Measurements from ENCODE around the gene EPB41.

The EPB41 gene

DNA sequence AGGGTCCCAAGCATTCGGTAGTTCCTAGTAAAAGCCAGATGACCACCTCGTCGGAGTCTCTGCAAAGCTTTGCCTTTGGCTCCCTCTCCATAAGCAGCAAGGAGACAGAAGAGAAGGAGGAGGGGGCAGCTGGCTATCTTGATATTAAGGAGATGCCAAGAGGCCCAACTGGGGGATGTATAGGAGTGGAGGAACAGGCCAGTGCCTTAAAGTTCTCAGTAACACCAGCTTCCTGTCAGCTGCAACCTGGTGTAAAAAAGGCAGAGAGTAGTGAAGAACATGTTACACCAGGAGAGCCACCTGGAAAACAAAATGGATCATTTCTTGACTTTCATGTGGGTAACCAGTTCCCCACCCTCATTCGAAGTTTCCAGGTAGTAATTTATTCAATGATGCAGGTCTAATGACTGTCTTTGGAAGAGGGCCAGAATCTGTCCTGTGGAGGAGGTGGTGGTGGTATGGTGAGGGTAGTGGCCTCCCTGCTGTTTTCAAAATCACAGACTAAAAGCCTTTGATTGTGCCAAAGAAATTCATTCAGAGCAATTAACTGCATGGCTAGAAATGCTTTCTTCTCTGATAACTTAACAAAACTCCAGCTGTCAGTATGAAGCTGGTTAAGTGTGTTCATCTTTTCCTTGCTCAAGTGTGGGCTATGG lies 182.0 kb downstream of the EPB41 start:
- Histone ChIP-seq H3K27ac (ENCODE audit: extremely low read depth, low read depth, low read length) (peak overlapping the region; percentile 24; the same call in 1 of the 2 replicates), H3K36me3 (ENCODE audit: control insufficient read depth in 2 of 2, insufficient read depth in 1 of 2, low read length in 2 of 2) (peaks cover 4 to 39% of the 10 kb centered on the region in 2 experiments; a peak in 2 of 3 replicates), H3K4me1 (ENCODE audit: control insufficient read depth, insufficient read depth, low read length) (peaks cover 11% of the 10 kb centered on the region), H3K4me3 (ENCODE audit: low read depth, low read length) (no peak overlapping the region), H3K9me3 (ENCODE audit: control insufficient read depth, insufficient read depth, low read depth, low read length) (no peaks in the 10 kb centered on the region)
- ChIA-PET CTCF (interaction anchor here (1.4 kb wide), 1 partner anchor 214 kb away, joined by 3 read pairs; no protein-coding TSS in a partner anchor), POLR2A (no interaction called here)
- no peak for TF ChIP-seq ZBTB21 (tag by site-specific recombination; IDR thresholded peaks at IDR 0.05)
- TF ChIP-seq SETDB1 (IDR thresholded peaks at IDR 0.05; ENCODE audit: insufficient read length, low read length): no peak
- TF ChIP-seq ZNF639 (tag by site-specific recombination; IDR thresholded peaks at IDR 0.05): no peak
- peak; percentile 89 for TF ChIP-seq ZIC2 (tag by site-specific recombination; IDR thresholded peaks at IDR 0.05)
- no peak for TF ChIP-seq ZFP69B (tag by site-specific recombination; IDR thresholded peaks at IDR 0.05)
- no peak for TF ChIP-seq SALL2 (tag by site-specific recombination; IDR thresholded peaks at IDR 0.05; ENCODE audit: borderline replicate concordance)
- TF ChIP-seq, protein P1, sequence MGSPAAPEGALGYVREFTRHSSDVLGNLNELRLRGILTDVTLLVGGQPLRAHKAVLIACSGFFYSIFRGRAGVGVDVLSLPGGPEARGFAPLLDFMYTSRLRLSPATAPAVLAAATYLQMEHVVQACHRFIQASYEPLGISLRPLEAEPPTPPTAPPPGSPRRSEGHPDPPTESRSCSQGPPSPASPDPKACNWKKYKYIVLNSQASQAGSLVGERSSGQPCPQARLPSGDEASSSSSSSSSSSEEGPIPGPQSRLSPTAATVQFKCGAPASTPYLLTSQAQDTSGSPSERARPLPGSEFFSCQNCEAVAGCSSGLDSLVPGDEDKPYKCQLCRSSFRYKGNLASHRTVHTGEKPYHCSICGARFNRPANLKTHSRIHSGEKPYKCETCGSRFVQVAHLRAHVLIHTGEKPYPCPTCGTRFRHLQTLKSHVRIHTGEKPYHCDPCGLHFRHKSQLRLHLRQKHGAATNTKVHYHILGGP (tag by site-specific recombination; IDR thresholded peaks at IDR 0.05): no peak
- no peak for TF ChIP-seq SP3 (tag by site-specific recombination; IDR thresholded peaks at IDR 0.05)
- TF ChIP-seq, protein P2, sequence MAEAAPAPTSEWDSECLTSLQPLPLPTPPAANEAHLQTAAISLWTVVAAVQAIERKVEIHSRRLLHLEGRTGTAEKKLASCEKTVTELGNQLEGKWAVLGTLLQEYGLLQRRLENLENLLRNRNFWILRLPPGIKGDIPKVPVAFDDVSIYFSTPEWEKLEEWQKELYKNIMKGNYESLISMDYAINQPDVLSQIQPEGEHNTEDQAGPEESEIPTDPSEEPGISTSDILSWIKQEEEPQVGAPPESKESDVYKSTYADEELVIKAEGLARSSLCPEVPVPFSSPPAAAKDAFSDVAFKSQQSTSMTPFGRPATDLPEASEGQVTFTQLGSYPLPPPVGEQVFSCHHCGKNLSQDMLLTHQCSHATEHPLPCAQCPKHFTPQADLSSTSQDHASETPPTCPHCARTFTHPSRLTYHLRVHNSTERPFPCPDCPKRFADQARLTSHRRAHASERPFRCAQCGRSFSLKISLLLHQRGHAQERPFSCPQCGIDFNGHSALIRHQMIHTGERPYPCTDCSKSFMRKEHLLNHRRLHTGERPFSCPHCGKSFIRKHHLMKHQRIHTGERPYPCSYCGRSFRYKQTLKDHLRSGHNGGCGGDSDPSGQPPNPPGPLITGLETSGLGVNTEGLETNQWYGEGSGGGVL (tag by site-specific recombination; IDR thresholded peaks at IDR 0.05): peak; percentile 66
- no peak for TF ChIP-seq ZNF404 (tag by site-specific recombination; IDR thresholded peaks at IDR 0.05)
- no peak for TF ChIP-seq ZNF544 (tag by site-specific recombination; IDR thresholded peaks at IDR 0.05)
- no peak for TF ChIP-seq ZNF654 (tag by site-specific recombination; IDR thresholded peaks at IDR 0.05; ENCODE audit: low read depth)
- no peak for TF ChIP-seq ZNF121 (tag by site-specific recombination; IDR thresholded peaks at IDR 0.05)
- no peak for TF ChIP-seq ZNF138 (tag by site-specific recombination; IDR thresholded peaks at IDR 0.05; ENCODE audit: borderline replicate concordance)
- TF ChIP-seq GLIS1 (tag by site-specific recombination; IDR thresholded peaks at IDR 0.05): no peak
- TF ChIP-seq ZNF843 (tag by site-specific recombination; IDR thresholded peaks at IDR 0.05): peak; percentile 66; the same call in 1 of the 2 replicates
- no peak for TF ChIP-seq ZNF112 (tag by site-specific recombination; IDR thresholded peaks at IDR 0.05)
- no peak for TF ChIP-seq ZBTB11 (tag by site-specific recombination; conservative IDR thresholded peaks at IDR 0.05; ENCODE audit: low read depth)
- TF ChIP-seq KLF16 (tag by site-specific recombination; IDR thresholded peaks at IDR 0.05): no peak
- TF ChIP-seq ZNF785 (tag by site-specific recombination; IDR thresholded peaks at IDR 0.05): no peak
- no peak for TF ChIP-seq ZNF677 (tag by site-specific recombination; IDR thresholded peaks at IDR 0.05)
- TF ChIP-seq KLF7 (tag by site-specific recombination; IDR thresholded peaks at IDR 0.05; ENCODE audit: borderline replicate concordance): no peak
- TF ChIP-seq FEZF1 (tag by site-specific recombination; IDR thresholded peaks at IDR 0.05): peak; percentile 58
- peak; percentile 99 for TF ChIP-seq PRDM10 (tag by site-specific recombination; IDR thresholded peaks at IDR 0.05)
- TF ChIP-seq ZNF776 (tag by site-specific recombination; IDR thresholded peaks at IDR 0.05; ENCODE audit: borderline replicate concordance): no peak
- TF ChIP-seq MZF1 (tag by site-specific recombination; IDR thresholded peaks at IDR 0.05; ENCODE audit: borderline replicate concordance): no peak
- TF ChIP-seq OSR2 (tag by site-specific recombination; IDR thresholded peaks at IDR 0.05): peak; percentile 80
